SU-DHL-6 (cell line): ENCODE measurements around the gene FBN2.

Experiments used
- H2AFZ ChIP-seq: fragments of 200-600 bp; sonication (generic); 2 replicates; pipeline ENCODE4 v1.6.1; 2014; ENCODE audit warnings: low read depth, mild to moderate bottlenecking, moderate library complexity, mixed read lengths, antibody characterized with exemption, low read length; ENCODE audit not compliant: severe bottlenecking
- H3F3A ChIP-seq: fragments of 200-600 bp; shearing (Covaris generic); 2 replicates; pipeline ENCODE4 v1.6.0; 2016; ENCODE audit warnings: antibody characterized with exemption, mild to moderate bottlenecking; ENCODE audit not compliant: insufficient read depth
- H3K27ac ChIP-seq: fragments of 200-600 bp; sonication (generic); 2 replicates; pipeline ENCODE4 v1.5.1; 2016; ENCODE audit warnings: low read depth, mild to moderate bottlenecking, low read length, moderate library complexity, mixed read lengths
- H3K27me3 ChIP-seq: fragments of 200-600 bp; sonication (generic), shearing (Covaris generic); 2 replicates; pipeline ENCODE4 v1.6.0; 2014; ENCODE audit warnings: mild to moderate bottlenecking, low read length
- H3K36me3 ChIP-seq: fragments of 200-600 bp; sonication (generic); 2 replicates; pipeline ENCODE4 v1.6.1; 2014; ENCODE audit warnings: mild to moderate bottlenecking, low read length, mixed read lengths
- H3K4me2 ChIP-seq: fragments of 300-600, 200-600 bp; shearing (Covaris generic), sonication (generic); 2 replicates; pipeline ENCODE4 v1.6.0; 2014; ENCODE audit warnings: low read length, low read depth, mild to moderate bottlenecking; ENCODE audit not compliant: poor library complexity, severe bottlenecking
- H3K4me3 ChIP-seq: fragments of 200-600 bp; sonication (generic); 2 replicates; pipeline ENCODE4 v1.5.1; 2014; ENCODE audit warnings: antibody characterized with exemption, low read length, mild to moderate bottlenecking, mixed read lengths; ENCODE audit not compliant: insufficient read depth, poor library complexity, severe bottlenecking
- H3K79me2 ChIP-seq: fragments of 200-600 bp; sonication (generic); 2 replicates; pipeline ENCODE4 v1.6.1; 2014; ENCODE audit warnings: mild to moderate bottlenecking, low read length, moderate library complexity; ENCODE audit not compliant: insufficient read depth
- H3K9ac ChIP-seq: fragments of 200-600 bp; sonication (generic); 2 replicates; pipeline ENCODE4 v1.7.0; 2014; ENCODE audit warnings: mild to moderate bottlenecking, low read length
- H3K9me2 ChIP-seq: fragments of 200-600 bp; sonication (generic); replicated peaks from 2 replicates; pipeline ENCODE4 v1.6.1; 2014; ENCODE audit warnings: low read length; ENCODE audit not compliant: insufficient read depth
- H3K9me3 ChIP-seq: fragments of 200-600 bp; sonication (generic); 2 replicates; pipeline ENCODE4 v1.6.1; 2014; ENCODE audit warnings: low read length, mixed read lengths; ENCODE audit not compliant: insufficient read depth
- H4K20me1 ChIP-seq: fragments of 200-600 bp; sonication (generic); 2 replicates; pipeline ENCODE4 v1.6.1; 2014; ENCODE audit warnings: low read depth, mild to moderate bottlenecking, antibody characterized with exemption, low read length, moderate library complexity, mixed read lengths
- EZH2phosphoT487 ChIP-seq: fragments of 200-600 bp; sonication (generic), shearing (Covaris generic); conservative IDR thresholded peaks from 2 replicates; pipeline ENCODE4 v1.6.1; 2018; ENCODE audit warnings: mild to moderate bottlenecking, antibody characterized with exemption, low read length, moderate library complexity, mixed read lengths
- TF ChIP-seq, protein P1 (sequence below): fragments of 200-600 bp; sonication (generic); IDR thresholded peaks from one replicate; pipeline ENCODE4 v1.5.1; 2017; ENCODE audit warnings: antibody characterized with exemption, mild to moderate bottlenecking, low read length, moderate library complexity; ENCODE audit not compliant: insufficient read depth, poor library complexity, severe bottlenecking

Gene FBN2

DNA sequence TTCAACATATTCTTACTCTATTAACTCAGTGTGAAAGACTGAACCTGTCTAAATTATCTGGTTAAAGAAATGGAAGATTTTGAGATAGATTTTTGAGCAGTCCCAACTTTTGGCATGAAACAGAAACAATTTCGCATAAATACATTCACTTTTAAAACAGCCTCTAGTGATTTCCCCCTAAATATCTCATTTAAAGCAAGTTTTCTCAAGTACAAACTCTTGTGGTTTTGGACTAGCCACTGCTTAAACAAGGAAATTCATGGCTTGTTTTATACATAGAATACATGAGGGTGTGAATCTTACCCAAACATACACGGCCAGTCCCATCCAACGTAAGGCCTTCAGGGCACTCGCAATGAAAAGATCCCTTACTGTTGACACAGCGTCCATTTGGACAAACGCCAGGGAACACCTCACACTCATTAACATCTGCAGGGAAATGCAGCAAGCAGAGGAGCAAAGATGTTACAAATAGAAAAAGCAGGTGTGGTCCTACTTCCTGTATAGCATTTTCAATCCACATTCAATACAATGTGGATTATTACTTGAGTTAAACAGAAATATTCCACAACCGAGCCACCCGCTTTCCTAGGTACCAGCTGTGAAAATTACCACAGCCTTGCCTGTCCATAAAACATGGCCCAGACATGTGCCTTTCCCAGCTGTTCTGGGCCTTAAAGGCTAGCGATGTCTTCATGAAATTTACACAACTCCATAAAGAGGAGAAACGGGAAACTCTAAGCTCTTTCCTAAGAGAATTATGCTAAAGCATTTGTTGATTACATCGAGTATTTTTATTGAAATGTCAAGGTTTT is 188.8 kb downstream of the FBN2 start:
- H3K4me3 ChIP-seq, result no peak overlapping the region
- H3F3A ChIP-seq, result no peaks in the 10 kb centered on the region
- H3K36me3 ChIP-seq, result no peaks in the 10 kb centered on the region
- H3K9ac ChIP-seq, result no peak overlapping the region
- TF ChIP-seq, protein P1, sequence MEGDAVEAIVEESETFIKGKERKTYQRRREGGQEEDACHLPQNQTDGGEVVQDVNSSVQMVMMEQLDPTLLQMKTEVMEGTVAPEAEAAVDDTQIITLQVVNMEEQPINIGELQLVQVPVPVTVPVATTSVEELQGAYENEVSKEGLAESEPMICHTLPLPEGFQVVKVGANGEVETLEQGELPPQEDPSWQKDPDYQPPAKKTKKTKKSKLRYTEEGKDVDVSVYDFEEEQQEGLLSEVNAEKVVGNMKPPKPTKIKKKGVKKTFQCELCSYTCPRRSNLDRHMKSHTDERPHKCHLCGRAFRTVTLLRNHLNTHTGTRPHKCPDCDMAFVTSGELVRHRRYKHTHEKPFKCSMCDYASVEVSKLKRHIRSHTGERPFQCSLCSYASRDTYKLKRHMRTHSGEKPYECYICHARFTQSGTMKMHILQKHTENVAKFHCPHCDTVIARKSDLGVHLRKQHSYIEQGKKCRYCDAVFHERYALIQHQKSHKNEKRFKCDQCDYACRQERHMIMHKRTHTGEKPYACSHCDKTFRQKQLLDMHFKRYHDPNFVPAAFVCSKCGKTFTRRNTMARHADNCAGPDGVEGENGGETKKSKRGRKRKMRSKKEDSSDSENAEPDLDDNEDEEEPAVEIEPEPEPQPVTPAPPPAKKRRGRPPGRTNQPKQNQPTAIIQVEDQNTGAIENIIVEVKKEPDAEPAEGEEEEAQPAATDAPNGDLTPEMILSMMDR, result no peak
- no peak for TF ChIP-seq EZH2phosphoT487
- H3K27ac ChIP-seq, result no peak overlapping the region
- H3K27me3 ChIP-seq, result no peaks in the 10 kb centered on the region
- no peaks in the 10 kb centered on the region for H3K9me2 ChIP-seq
- H3K9me3 ChIP-seq, result no peaks in the 10 kb centered on the region
- no peak overlapping the region for H3K4me2 ChIP-seq
- H3K79me2 ChIP-seq, result no peaks in the 10 kb centered on the region
- H2AFZ ChIP-seq, result no peak overlapping the region
- H4K20me1 ChIP-seq, result no peaks in the 10 kb centered on the region

DNA sequence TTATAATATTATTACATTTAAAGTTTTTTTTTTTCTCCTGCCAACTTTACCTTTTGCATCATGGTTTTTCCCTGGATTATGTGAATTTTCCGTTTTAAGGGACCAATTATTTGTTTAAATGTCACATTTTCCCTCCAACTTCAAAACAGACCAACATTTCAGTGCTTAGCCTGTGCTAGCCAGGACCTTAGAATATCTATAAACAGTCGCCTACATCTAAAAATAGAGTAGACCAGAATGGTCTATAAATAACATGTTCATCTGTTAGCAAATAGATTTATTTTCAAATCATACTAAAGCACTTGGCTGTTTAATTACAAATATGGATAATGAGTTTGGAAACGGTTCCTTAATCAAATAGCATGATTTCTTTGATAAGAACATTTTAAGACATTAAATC is 192.0 kb downstream of the FBN2 start:
- Histone ChIP-seq H3K27ac (no peak overlapping the region), H3K4me2 (no peak overlapping the region), H3K9me3 (no peaks in the 10 kb centered on the region), H3K36me3 (no peaks in the 10 kb centered on the region), H3K9me2 (no peaks in the 10 kb centered on the region), H2AFZ (no peak overlapping the region), H4K20me1 (no peaks in the 10 kb centered on the region), H3K4me3 (no peak overlapping the region), H3K79me2 (no peaks in the 10 kb centered on the region), H3K27me3 (no peaks in the 10 kb centered on the region), H3F3A (no peaks in the 10 kb centered on the region), H3K9ac (no peak overlapping the region)
- no peak for TF ChIP-seq EZH2phosphoT487
- TF ChIP-seq, protein P1, result no peak

DNA sequence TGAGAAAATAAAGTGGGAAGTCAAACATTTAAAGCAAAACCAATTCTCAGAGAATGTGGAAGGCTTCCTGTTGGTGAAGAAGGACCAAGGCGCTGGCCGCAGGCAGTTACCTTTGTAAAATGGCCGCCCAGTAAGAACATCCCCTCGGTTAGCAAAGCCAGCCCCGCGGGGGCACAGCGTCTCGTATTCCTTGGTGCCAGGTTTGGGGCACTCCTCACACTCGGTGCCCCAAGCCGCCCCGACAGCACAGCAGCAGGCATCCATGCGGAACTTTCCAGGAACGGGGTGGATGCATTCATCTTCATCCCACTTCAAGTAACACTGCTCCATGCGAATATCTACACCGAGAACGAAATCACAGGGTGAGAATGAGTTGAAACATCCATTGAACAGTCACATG is 192.8 kb downstream of the FBN2 start:
- Histone ChIP-seq H3K4me2 (no peak overlapping the region), H3K9me2 (no peaks in the 10 kb centered on the region), H3K9me3 (no peaks in the 10 kb centered on the region), H2AFZ (no peak overlapping the region), H4K20me1 (no peaks in the 10 kb centered on the region), H3F3A (no peaks in the 10 kb centered on the region), H3K36me3 (no peaks in the 10 kb centered on the region), H3K9ac (no peak overlapping the region), H3K27ac (no peak overlapping the region), H3K27me3 (no peaks in the 10 kb centered on the region), H3K79me2 (no peaks in the 10 kb centered on the region), H3K4me3 (no peak overlapping the region)
- TF ChIP-seq EZH2phosphoT487, result no peak
- TF ChIP-seq, protein P1, result no peak
